SK-N-SH (cell line): ENCODE data around the gene POLR3G. TPM values are rescaled to one million over a fixed set of nuclear protein-coding genes. Genes with fewer than 3 reads are reported as not detected.

Source experiments
- CTCF ChIA-PET: fragments of 300-600, 350-600 bp; formaldehyde crosslinking; extraction: SDS; loops from one replicate; lab custom pipeline; 2021; lab: Yijun Ruan, JAX
- POLR2A ChIA-PET: fragments of 350-600 bp; sonication (Branson Sonifier 250); formaldehyde crosslinking; extraction: SDS; loops from one replicate; lab custom pipeline; 2020; ENCODE audit warnings: antibody characterized with exemption, inconsistent platforms; lab: Yijun Ruan, JAX
- DNase-seq: peaks from one replicate; pipeline ENCODE4 v3.0.0; 2012
- H2AFZ ChIP-seq: fragments of 200-600 bp; sonication (generic); 2 replicates; pipeline ENCODE4 v1.8.1; 2016; ENCODE audit warnings: antibody characterized with exemption, mild to moderate bottlenecking, low read depth
- H3F3A ChIP-seq: fragments of 200-600 bp; sonication (generic); replicated peaks from 2 replicates; pipeline ENCODE3; 2016; ENCODE audit warnings: antibody characterized with exemption, mild to moderate bottlenecking; ENCODE audit not compliant: insufficient read depth
- H3K27ac ChIP-seq, 2 experiments: fragments of 200-500 bp in 1 of 2; fragments of 200-600 bp in 1 of 2; sonication (Bioruptor generic) in 1 of 2; sonication (generic), shearing (Covaris generic) in 1 of 2; 2 replicates each; pipeline versions ENCODE4 v1.5.1 to v1.6.1; 2014 to 2016; ENCODE audit warnings: low read depth in 2 of 2, inconsistent platforms in 1 of 2, low read length in 1 of 2, mild to moderate bottlenecking in 1 of 2, mixed read lengths in 1 of 2
- H3K27me3 ChIP-seq: fragments of 200-600 bp; sonication (generic), shearing (Covaris generic); 2 replicates; pipeline ENCODE4 v1.6.1; 2016; ENCODE audit warnings: mixed run types; ENCODE audit not compliant: insufficient read depth
- H3K36me3 ChIP-seq, 2 experiments: fragments of 200-500 bp in 1 of 2; fragments of 200-600 bp in 1 of 2; sonication (Bioruptor generic) in 1 of 2; sonication (generic) in 1 of 2; replicated peaks in 1 of 2; 2 replicates each; pipeline versions ENCODE3 to v1.5.1; 2014 to 2016; ENCODE audit warnings: low read length in 1 of 2, mild to moderate bottlenecking in 1 of 2; ENCODE audit not compliant: insufficient read depth in 2 of 2, control insufficient read depth in 1 of 2
- H3K4me1 ChIP-seq, 2 experiments: fragments of 200-500 bp in 1 of 2; fragments of 200-600 bp in 1 of 2; sonication (Bioruptor generic) in 1 of 2; sonication (generic), shearing (Covaris generic) in 1 of 2; 2 replicates each; pipeline versions ENCODE4 v1.5.1 to v1.6.1; 2014 to 2016; ENCODE audit warnings: low read depth in 1 of 2, low read length in 1 of 2, mixed run types in 1 of 2; ENCODE audit not compliant: insufficient read depth in 2 of 2, control insufficient read depth in 1 of 2
- H3K4me2 ChIP-seq: fragments of 200-600 bp; sonication (generic), shearing (Covaris generic); 2 replicates; pipeline ENCODE4 v1.6.1; 2017; ENCODE audit warnings: mixed run types
- H3K4me3 ChIP-seq, 2 experiments: fragments of 200-500 bp in 1 of 2; fragments of 200-600 bp in 1 of 2; sonication (Bioruptor generic) in 1 of 2; sonication (generic), shearing (Covaris generic) in 1 of 2; 2 replicates each; pipeline versions ENCODE4 v1.5.1 to v1.8.1; 2014 to 2016; ENCODE audit warnings: low read depth in 2 of 2, inconsistent platforms in 1 of 2, low read length in 1 of 2, mild to moderate bottlenecking in 1 of 2, mixed read lengths in 1 of 2, moderate library complexity in 1 of 2
- H3K79me2 ChIP-seq: fragments of 200-600 bp; sonication (generic); 2 replicates; pipeline ENCODE4 v1.8.1; 2017; ENCODE audit warnings: mild to moderate bottlenecking; ENCODE audit not compliant: insufficient read depth
- H3K9ac ChIP-seq: fragments of 200-600 bp; sonication (generic); 2 replicates; pipeline ENCODE4 v1.6.1; 2017; ENCODE audit warnings: mixed run types
- H3K9me2 ChIP-seq: fragments of 200-600 bp; sonication (generic); 2 replicates; pipeline ENCODE4 v1.6.1; 2017; ENCODE audit warnings: mixed run types
- H3K9me3 ChIP-seq: fragments of 200-600 bp; sonication (generic); 2 replicates; pipeline ENCODE4 v1.6.1; 2017; ENCODE audit warnings: mixed run types, mild to moderate bottlenecking, moderate library complexity
- H4K20me1 ChIP-seq: fragments of 200-600 bp; sonication (generic); 2 replicates; pipeline ENCODE4 v1.6.1; 2017; ENCODE audit warnings: mild to moderate bottlenecking, mixed run types; ENCODE audit not compliant: insufficient read depth
- CHD2 ChIP-seq: fragments of 150-350 bp; IDR thresholded peaks from 2 replicates; pipeline ENCODE4 v1.6.1; 2018; ENCODE audit warnings: low read length; ENCODE audit not compliant: partially characterized antibody
- ELF1 ChIP-seq: IDR thresholded peaks from 2 replicates; pipeline ENCODE4 v1.4.0; 2012
- EZH2phosphoT487 ChIP-seq: fragments of 200-600 bp; sonication (generic); IDR thresholded peaks from 2 replicates; pipeline ENCODE4 v1.6.1; 2017; ENCODE audit warnings: low read depth, mixed run types, mild to moderate bottlenecking, antibody characterized with exemption, moderate library complexity, borderline replicate concordance
- FOXJ3 ChIP-seq: sonication (generic); formaldehyde crosslinking; IDR thresholded peaks from 2 replicates; pipeline ENCODE4 v1.5.1; 2020; ENCODE audit warnings: mild to moderate bottlenecking, missing genetic modification reagents
- FOXM1 ChIP-seq: IDR thresholded peaks from 2 replicates; pipeline ENCODE4 v1.4.0; 2012; ENCODE audit warnings: low read depth, mild to moderate bottlenecking
- GABPA ChIP-seq: IDR thresholded peaks from 2 replicates; pipeline ENCODE4 v1.4.0; 2012; ENCODE audit warnings: low read depth, mild to moderate bottlenecking
- GATA2 ChIP-seq: sonication (generic); formaldehyde crosslinking; IDR thresholded peaks from 2 replicates; pipeline ENCODE4 v1.5.0; 2020; ENCODE audit warnings: mild to moderate bottlenecking, missing genetic modification reagents
- IRF3 ChIP-seq: fragments of 150-350 bp; IDR thresholded peaks from 2 replicates; pipeline ENCODE4 v1.6.1; 2016; ENCODE audit warnings: mild to moderate bottlenecking, low read depth, low read length
- JUND ChIP-seq: IDR thresholded peaks from 2 replicates; pipeline ENCODE4 v1.4.0; 2012
- MAX ChIP-seq: IDR thresholded peaks from 2 replicates; pipeline ENCODE4 v1.4.0; 2012; ENCODE audit warnings: low read depth
- MEF2A ChIP-seq: IDR thresholded peaks from 2 replicates; pipeline ENCODE4 v1.4.0; 2012; ENCODE audit warnings: low read depth, borderline replicate concordance
- MXI1 ChIP-seq: IDR thresholded peaks from 2 replicates; pipeline ENCODE4 v1.6.1; 2012; ENCODE audit warnings: mild to moderate bottlenecking, low read depth, low read length, improper control_type of control experiment
- NRF1 ChIP-seq: IDR thresholded peaks from 2 replicates; pipeline ENCODE4 v1.6.1; 2012; ENCODE audit warnings: low read depth, mild to moderate bottlenecking, low read length
- POLR2AphosphoS5 ChIP-seq: IDR thresholded peaks from 2 replicates; pipeline ENCODE4 v1.6.1; 2012; ENCODE audit warnings: low read depth, low read length
- RAD21 ChIP-seq: IDR thresholded peaks from 2 replicates; pipeline ENCODE4 v1.6.1; 2012; ENCODE audit warnings: mild to moderate bottlenecking, low read length
- RCOR1 ChIP-seq: fragments of 150-350 bp; IDR thresholded peaks from 2 replicates; pipeline ENCODE4 v1.6.1; 2017; ENCODE audit warnings: antibody characterized with exemption, low read length
- REST ChIP-seq: IDR thresholded peaks from 2 replicates; pipeline ENCODE4 v1.6.1; 2012; ENCODE audit warnings: mild to moderate bottlenecking, low read depth, low read length, moderate library complexity
- RFX5 ChIP-seq: IDR thresholded peaks from 2 replicates; pipeline ENCODE4 v1.6.1; 2012; ENCODE audit warnings: mild to moderate bottlenecking, improper control_type of control experiment, low read length
- RXRA ChIP-seq: IDR thresholded peaks from 2 replicates; pipeline ENCODE4 v1.4.0; 2012; ENCODE audit warnings: low read depth, mild to moderate bottlenecking, borderline replicate concordance
- SIN3A ChIP-seq: IDR thresholded peaks from 2 replicates; pipeline ENCODE4 v1.6.1; 2012; ENCODE audit warnings: low read depth, mild to moderate bottlenecking, low read length, moderate library complexity, borderline replicate concordance
- SMC3 ChIP-seq: IDR thresholded peaks from 2 replicates; pipeline ENCODE4 v1.6.1; 2012; ENCODE audit warnings: low read depth, low read length, improper control_type of control experiment
- TAF1 ChIP-seq: IDR thresholded peaks from 2 replicates; pipeline ENCODE4 v1.6.1; 2012; ENCODE audit warnings: low read depth, mild to moderate bottlenecking, low read length, moderate library complexity, borderline replicate concordance
- TCF12 ChIP-seq: IDR thresholded peaks from 2 replicates; pipeline ENCODE4 v1.4.0; 2012
- USF1 ChIP-seq: IDR thresholded peaks from 2 replicates; pipeline ENCODE4 v1.4.0; 2012; ENCODE audit warnings: low read depth, borderline replicate concordance
- USF2 ChIP-seq: fragments of 150-350 bp; IDR thresholded peaks from 2 replicates; pipeline ENCODE4 v1.6.1; 2017; ENCODE audit warnings: antibody characterized with exemption, low read length, low read depth, borderline replicate concordance
- WGBS: methylation state at CpG from one replicate; pipeline ENCODE4 v1.1.6; 2017; ENCODE audit warnings: low lambda C conversion rate; 5-methylcytosine and 5-hydroxymethylcytosine counted together
- polyA plus RNA-seq, 3 experiments: library from polyadenylated mRNA; depleted of rRNA; stranded (reverse); fragments of >200 nt; gene quantifications; 2 replicates each; pipeline ENCODE4 v1.2.3, GENCODE V29; 2012
- TF ChIP-seq, protein P1 (sequence below): IDR thresholded peaks from 2 replicates; pipeline ENCODE4; 2012

POLR3G gene
- polyA plus RNA-seq, 1 of the 3 experiments (the other 2 are of a cell fraction) = 17.1 TPM

DNA sequence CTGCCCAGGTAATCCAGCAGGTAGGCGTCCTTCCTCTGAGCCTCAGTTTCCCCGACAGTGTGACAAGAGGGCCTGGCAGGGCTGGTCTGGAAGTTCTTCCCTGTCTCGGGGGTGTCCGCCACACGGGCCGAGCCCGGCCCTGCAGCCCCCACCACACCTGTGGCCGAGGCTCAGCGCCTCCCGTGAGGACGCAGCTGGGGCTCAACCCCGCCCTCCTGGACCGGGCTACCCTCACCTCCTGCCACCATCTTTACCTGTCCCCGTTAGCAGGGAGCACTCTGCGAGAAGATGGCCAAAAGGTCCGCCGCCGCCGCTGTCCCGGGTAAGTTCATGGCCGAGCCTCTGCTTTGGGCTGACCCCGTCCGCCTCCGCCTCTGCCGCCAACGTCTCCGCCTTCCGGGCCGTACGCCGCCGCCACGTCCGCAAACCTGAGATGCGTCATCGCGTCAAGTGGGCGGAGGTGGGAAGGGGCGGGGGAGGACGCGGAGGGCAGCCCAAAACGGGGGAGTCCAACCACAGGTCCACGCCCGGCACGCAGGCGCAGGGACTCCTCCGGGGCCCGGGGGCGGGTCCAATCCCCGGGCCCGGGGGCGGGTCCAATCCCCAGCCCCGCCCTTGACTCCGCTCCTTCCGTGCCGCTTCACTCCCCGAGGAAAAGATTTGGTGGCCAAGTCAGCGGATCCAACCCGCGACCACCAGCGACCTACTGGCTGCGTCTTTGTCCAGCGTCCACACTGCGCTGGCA is 54.7 kb downstream of the POLR3G start, which contains the start of gene LYSMD3:
Gene LYSMD3, minus strand, starts transcription at position 391 of the 745 bp plus-strand sequence. CDS start 4,295 bp downstream, outside the sequence.
- peak within 1 kb of the TSS; percentile 97 for H3K4me2 ChIP-seq
- WGBS = 0% methylated on average over 6 of the region's 64 CpGs
- TF ChIP-seq POLR2AphosphoS5 (peak; percentile 82; the same call in 1 of the 2 replicates), ELF1 (peak; percentile 77), RXRA (no peak), TCF12 (no peak), MXI1 (peak; percentile 70; the same call in 1 of the 2 replicates), RFX5 (0 out of 2 replicates have a peak, but pooled peaks have one; percentile 10), MEF2A (no peak), TAF1 (peak; percentile 61), SIN3A (0 out of 2 replicates have a peak, but pooled peaks have one; percentile 68), USF2 (no peak), FOXM1 (no peak), USF1 (0 out of 2 replicates have a peak, but pooled peaks have one; percentile 6), EZH2phosphoT487 (no peak), IRF3 (no peak), CHD2 (peak; percentile 34), RAD21 (no peak), MAX (no peak), RCOR1 (no peak), NRF1 (peak; percentile 92), SMC3 (no peak), REST (0 out of 2 replicates have a peak, but pooled peaks have one; percentile 44), GATA2 (no peak), JUND (no peak), FOXJ3 (peak; percentile 51; the same call in 1 of the 2 replicates), GABPA (no peak)
- TF ChIP-seq, protein P1, sequence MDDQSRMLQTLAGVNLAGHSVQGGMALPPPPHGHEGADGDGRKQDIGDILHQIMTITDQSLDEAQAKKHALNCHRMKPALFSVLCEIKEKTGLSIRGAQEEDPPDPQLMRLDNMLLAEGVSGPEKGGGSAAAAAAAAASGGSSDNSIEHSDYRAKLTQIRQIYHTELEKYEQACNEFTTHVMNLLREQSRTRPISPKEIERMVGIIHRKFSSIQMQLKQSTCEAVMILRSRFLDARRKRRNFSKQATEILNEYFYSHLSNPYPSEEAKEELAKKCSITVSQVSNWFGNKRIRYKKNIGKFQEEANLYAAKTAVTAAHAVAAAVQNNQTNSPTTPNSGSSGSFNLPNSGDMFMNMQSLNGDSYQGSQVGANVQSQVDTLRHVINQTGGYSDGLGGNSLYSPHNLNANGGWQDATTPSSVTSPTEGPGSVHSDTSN = no peak

More for the DNA sequence above, 54.7 kb downstream of the POLR3G start, which contains the start of gene LYSMD3:
- H3K27ac ChIP-seq = peak within 1 kb of the TSS; percentile 79 to 91
- peak; percentile 99 for DNase-seq
- H3K9me2 ChIP-seq = no peaks in the 10 kb centered on the region
- peaks cover 46% of the 10 kb centered on the region for H3K79me2 ChIP-seq
- CTCF ChIA-PET = interaction anchor here (0.7 to 3.2 kb wide), 25 partner anchors 19 to 1800 kb away, joined by 3 to 32 read pairs (median 4); partner anchors contain the start of genes CETN3, MBLAC2 and POLR3G
- POLR2A ChIA-PET = interaction anchor here (1.1 kb wide), 1 partner anchor 120 kb away, joined by 4 read pairs; the partner anchor contains the start of gene CETN3
- H4K20me1 ChIP-seq = no peaks in the 10 kb centered on the region
- peaks cover 11% of the 10 kb centered on the region for H3K27me3 ChIP-seq
- H3K9ac ChIP-seq = peak within 1 kb of the TSS; percentile 91
- H2AFZ ChIP-seq = peak within 1 kb of the TSS; percentile 100
- H3K36me3 ChIP-seq = peaks cover under 1 to 17% of the 10 kb centered on the region in 2 experiments
- peaks cover 0 to 5% of the 10 kb centered on the region in 2 experiments; a peak in 3 of 4 replicates for H3K4me1 ChIP-seq
- H3F3A ChIP-seq = peaks cover 7% of the 10 kb centered on the region
- peak within 1 kb of the TSS; percentile 99 to 100 for H3K4me3 ChIP-seq
- H3K9me3 ChIP-seq = no peaks in the 10 kb centered on the region
